GM21717 (cell line): ENCODE results near the gene ADAM19.

Source experiments
- ATAC-seq: cut with Tn5 transposase; IDR thresholded peaks from one replicate; pipeline ENCODE4 v1.9.1; 2021; ENCODE audit warnings: mild to moderate bottlenecking, moderate library complexity; ENCODE audit not compliant: unreplicated experiment

The ADAM19 gene

DNA sequence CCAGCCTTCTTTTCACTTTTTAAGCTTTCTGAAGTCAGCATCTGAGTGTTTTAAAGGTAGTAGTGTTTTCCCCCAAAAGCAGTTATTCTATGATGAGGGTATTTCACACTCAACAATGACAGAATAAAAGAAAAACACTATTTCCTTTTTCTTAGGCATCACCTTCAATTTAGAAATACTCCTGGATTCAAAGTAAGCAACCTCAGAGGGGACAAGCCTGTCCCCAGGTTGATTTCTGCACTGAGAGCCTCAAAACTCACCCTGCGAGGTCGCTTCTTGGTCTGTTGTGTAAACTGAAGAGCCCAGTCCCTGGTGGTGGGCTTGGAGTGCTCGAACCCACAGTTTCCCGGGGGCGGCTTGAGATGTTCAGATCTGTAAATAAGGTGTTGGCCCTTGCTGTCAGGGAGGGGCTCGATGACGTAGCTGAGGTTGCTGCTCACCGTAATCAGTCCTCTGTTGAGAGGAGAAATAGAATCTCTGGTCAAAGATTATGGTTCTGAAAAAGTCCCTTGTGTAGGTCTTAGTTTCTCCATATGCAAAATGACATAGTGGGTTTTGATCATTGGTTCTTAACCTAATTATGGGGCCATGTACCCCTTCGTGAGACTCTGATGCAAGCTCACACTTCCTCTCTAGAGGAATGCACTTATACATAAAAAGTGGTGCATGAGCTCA is 55.9 kb downstream of the ADAM19 start:
- peak; percentile 48 for ATAC-seq

DNA sequence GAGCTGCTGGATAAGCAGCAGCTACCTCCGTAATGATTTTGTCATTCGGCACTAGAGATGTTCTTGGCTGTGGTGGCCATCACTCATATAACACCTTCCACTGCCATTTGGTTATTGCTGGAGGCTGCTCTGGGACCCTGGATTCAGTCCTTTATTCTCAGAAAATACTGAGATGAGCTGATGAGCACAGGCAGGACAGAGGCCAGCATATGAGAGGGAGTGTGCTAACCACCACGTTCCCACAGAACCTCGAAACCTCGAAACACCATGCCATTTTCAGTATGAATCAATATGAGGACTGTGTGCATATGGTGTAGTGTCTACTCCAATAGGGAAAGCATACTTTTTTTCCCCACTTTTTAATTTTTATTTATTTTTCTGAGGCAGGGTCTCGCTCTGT is 56.6 kb downstream of the ADAM19 start:
- peak; percentile 84 for ATAC-seq

DNA sequence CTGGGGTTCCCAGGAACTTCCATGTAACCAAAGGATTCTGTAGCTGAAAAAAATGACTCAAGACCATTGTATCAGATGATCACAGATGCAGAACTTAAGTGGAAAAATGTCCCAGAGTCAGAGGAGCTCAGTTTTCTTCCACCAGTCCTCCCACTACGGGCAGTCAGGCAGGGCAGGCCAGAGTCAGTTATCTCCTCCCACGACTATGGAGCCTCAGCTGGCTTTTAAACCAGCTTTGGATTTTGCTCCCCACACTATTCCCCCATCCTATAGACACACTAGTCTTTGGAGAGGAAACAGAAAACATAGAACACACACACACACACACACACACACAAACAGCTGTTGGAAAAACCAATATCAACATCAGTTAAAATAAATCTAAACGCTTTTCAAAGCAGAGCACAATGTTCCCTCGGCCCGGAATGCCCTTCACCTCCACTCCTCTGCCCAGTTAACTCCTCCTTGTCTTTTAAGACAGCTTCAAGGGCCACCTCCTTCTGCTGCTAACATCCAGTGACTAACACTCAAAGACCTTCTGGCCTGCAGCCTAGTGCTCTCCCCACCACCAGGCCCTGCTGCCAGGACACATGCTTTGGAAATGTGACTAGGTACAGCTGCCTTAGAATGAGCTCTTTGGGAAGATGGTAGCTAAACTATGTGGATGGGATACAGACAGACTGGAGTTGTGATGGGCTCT is 58.8 kb downstream of the ADAM19 start:
- ATAC-seq, result no peak

DNA sequence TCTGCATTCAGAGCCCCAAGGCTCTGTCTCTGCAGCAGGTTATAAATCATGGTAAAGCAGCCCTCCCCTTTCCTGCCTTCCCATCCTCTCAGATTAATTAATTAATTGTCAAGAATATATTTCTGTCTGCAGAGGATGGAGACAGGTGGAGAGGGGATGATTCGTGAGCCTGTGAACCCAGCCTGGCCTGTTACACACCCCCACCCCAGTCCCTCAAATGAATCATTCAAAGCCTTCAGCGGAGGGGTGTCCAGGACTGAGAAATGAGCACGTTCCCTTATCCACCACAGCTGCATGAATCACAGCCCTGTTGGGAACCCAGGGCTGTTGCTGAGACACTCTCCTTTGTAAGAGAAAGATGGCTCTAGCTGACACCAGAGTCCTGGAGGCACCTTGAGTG is 59.6 kb downstream of the ADAM19 start:
- no peak for ATAC-seq

DNA sequence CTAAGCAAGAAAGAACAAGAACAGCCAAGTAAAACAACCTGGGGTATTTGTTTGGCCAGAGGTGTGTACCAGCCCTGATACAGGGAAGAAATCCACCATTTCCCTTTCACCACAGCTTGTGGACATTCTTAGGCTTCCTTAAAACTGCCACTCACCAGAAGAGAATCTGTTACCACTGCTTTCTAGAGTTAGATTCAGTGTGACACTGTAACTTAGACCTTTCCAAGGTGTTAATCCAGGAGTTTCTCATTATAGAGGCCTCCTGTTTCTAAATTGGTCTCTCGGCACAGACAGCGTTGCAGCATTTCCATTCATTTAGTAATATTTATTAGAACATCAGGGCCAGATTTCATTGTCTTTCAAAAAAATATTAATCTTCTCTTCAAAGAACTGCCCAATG is 60.6 kb downstream of the ADAM19 start:
- ATAC-seq, result no peak

DNA sequence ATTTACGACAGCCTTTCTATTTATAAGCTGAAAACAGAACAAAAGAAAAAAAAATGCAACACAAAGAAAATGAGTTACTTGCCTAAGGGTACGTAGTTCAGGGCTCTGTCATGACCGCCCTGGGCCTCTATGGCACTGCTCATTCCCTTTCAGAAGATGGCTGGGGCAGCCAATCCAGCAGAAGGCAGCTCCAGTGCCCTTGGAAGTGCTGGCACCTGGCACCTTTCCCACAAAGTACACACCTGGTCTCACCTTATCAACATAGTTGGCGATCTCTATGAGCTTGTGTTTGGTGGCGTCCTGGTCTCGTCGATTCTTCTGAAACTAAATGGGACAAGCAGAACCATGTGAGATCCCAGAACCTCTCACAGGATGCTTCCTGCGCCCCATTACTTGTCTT is 62.4 kb downstream of the ADAM19 start:
- no peak for ATAC-seq

DNA sequence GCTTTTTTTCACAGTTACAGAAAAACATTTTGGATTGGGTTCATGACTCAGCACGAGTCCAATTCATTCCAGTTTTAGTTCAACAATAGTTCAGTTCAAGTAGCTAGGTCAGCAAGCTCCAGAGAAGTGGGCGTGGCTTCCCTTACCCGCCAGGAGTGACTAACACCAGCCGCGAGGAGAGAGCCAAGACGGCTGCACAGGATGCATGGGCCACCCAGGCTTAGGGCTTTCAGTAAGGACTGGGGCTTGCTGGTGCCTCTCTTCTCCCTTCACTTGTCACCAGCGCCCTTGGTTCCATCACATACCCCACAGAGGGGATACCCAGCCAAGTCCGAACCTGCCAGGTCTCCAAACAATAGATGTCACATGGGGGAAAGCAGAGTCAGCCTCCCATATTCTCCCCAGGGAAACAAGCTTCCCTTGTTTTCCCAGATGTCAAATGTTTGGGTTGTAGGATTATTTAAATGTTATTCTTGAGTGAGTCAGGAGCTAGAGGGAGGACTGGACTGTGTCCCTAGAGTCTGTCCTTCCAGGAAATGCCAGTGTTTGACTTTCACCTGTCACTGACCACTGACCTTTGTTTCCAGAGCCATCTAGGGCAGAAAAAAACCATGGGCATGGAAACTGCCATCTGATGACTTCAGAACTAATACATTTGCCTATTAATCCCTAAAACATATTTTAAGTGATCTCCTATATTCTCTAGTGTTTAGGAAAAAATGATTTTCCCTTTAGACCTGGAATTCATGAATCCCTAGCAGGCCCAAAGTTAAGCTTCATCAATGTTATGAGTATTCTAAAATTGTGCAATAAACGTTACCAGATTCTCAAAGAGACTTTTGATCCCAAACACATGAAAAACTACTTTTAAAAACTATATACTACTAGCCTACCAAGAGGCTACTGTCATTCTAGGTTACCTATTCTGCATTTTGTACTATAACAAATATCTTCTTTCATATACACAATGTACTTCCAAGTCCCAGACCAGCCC is 63.6 kb downstream of the ADAM19 start:
- ATAC-seq, result no peak

DNA sequence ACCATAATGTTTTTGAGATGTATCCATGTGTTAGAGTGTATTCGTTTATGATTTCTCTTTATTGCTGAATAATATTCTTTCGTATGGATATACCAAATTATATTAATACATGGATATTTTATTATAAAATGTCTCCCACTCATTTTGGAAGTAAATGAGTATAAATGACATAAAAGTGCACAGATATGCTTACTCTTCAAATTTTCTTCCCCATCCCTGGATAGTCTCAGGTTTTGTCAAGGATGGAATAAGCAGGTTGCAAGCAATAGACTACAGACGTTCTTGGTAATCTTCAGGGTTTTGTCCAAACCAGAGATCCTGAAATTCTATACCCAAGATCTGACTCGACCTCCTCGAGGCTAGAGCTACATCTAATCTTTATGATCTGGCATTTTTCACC is 64.9 kb downstream of the ADAM19 start:
- ATAC-seq, result no peak

DNA sequence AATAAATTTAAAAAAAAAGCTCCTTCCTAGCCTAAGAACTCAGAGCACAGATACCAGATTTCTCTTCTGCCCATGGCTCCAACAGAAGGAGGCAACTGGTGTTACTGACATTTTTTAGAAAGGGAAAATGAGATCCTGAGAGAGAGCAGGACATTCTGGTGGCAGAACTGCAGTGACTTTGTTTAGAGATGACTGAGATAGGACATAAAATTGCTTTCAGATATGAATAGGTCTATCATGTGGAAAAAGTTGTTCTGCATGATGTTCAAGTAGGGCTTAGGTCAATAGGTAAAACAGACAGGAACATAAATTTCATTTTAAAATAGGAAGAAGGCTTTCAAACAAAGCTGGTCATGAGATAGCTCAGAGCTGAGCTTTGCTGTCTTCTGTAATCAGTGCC is 66.0 kb downstream of the ADAM19 start:
- no peak for ATAC-seq

DNA sequence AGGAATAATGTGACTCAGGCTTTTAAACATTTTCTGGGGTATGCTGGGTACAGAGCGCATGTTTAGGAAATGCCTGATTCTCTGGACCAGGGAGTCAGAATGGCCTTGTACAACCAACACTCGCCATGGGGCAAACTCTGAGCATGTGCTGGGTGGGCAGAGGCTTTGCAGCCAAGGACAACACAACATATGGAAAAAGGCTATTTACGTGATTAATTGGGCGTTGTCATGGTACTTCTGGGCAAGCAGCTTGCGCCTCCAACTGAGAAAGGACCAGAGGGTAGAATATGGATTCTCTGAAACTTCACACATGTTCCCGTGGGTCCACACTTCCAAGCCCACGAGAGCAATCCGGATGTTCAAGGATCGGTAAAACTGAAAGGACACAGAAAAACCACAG is 66.5 kb downstream of the ADAM19 start:
- ATAC-seq, result no peak

DNA sequence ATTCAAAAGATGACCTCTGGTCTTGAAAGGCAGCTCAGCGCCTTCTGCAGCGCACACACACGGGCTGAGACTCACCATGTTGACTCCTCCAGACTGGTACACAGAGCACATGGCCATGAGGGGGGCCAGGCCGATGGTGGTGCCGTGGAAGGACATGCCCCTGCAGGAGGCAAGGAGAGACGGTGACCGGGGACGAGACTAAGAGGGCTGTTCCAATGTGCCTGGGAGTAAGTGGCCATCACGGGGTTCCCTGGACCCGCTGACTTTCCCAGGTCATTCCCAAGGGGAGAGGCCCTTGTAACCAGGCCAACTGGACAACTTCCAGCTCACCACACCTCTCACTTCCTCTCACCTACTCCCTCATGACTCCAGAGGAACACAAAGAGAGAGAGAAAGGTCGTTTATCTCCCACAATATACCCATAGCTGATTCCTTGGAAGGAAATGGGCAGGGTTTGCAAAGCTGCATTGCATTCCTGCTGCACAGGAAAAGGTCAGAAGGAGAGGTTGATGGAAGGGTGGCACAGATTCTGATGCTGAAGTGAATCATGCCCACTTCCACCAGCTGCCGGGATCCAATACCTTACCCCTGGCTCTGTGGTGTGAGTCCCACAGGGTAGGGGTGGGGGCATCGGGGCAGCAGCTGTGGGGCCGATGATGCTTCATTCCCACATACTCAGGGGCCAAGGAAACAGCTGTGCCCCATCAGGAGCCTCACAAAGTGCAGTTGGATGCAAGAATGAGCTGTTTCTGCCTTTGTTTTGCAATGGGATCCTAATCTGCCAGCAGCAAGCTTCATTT is 68.4 kb downstream of the ADAM19 start:
- no peak for ATAC-seq

DNA sequence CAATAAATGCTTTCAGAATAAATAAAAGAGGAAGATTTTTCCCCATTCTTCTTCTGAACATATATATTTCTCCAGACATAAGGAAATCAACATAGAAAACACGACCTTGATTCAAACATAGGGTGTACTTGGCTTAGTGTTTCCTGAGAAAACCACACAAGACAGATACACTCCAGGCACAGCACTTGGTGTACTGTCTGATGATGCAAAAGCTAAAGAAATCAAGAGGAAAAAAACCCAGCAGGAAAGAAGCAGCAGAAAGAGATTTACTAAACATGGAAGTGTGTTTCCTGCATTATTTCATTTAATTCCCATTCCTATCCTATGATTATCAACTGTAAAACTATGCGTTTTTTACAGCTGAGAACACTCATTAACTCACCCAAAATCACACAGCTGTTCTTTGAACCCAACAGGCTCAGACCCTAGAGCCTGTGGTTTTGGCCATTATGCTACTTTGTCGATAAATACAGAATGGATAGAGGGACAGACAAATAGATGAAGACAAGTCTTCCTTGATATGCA is 69.4 kb downstream of the ADAM19 start:
- no peak for ATAC-seq

DNA sequence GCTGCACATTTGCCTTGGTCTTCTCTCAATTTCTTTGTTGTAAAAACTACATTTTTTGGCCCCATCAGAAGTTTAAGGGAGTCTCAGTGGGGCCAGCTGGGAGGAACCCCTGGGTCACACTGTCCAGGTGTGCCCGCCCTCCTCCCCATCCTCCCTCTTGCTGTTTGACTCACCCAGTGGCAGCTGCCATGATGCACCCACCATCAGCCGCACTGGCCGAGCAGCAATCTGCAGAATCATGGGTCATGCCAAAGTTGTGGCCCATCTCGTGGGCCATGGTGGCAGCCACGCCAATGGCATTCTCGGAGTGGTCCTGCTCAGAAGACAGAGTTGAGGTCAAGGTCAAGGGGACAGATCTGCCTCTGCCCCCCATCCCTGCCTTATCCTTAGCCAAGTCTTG is 70.1 kb downstream of the ADAM19 start:
- ATAC-seq, result no peak

DNA sequence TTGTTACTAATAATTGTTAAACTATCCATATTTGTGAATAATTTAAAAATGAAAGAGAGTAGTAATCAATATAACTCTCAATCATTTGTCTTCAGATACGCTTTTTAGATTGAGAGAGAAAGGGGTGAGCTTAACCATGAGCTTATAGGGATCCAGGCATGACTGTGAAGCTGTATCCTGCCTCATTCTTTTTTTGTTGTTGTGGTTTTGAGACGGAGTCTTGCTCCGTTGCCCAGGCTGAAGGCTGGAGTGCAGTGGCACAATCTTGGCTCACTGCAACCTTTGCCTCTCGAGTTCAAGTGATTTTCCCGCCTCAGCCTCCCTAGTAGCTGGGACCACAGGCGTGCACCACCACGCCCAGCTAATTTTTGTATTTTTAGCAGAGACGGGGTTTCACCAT is 71.5 kb downstream of the ADAM19 start:
- ATAC-seq, result no peak

DNA sequence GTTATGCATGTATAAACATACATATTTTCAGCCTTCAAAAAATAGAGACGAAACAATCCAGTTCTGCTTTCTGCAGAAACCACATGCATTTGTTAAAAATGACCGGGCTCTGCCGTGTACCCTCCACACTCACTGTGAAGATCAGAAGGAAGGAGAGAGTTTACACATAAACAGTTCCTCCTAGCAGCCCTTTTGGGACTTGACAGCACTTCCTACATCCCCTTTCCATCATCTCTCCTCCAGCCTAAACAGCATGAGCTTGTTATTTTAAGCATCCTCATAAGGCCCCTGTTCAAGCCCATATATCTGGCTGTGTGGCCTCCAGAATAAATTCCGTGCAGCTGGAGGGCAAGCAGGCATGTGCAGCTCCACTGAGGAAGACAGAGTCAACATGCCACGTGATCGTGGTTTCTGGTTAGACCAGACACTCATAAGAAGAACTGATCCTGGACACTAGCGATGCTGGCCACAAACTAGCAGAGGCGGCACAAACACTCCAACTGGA is 73.4 kb downstream of the ADAM19 start:
- peak; percentile 85 for ATAC-seq

DNA sequence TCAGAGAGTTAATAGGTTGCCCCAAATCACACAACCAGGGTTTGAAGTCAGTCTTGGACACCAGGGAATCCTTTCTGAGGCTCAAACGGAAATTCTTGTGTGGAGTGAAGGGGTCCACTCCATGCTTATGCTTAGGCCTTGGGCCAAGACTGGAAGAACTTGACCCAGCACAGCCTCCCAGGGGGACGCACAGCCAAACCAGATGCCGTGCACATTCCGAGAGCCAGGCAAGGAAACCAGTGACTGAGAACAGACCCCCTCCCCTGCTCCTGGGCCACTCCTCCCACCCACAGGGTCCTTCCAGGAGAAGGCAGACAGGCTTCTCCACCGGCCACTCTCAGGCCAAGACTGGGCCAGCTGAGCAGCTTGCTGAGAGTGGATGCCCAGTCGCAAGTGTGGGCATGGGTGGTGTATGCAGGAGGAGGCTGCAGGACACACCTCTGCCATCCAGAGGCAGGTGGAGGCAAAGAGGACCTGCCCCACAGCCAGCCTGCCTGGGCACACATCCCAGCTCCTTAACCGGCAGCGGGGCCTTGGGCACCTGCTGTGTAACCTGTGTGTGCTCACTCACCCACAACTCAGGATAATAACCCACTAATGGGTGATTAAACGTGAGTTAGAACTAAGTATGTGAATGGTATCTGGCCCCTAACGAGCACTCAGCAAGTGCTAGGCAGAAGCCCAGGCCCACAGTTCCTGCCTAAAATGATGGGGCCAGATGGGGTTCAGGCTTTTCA is 77.5 kb downstream of the ADAM19 start:
- no peak for ATAC-seq

DNA sequence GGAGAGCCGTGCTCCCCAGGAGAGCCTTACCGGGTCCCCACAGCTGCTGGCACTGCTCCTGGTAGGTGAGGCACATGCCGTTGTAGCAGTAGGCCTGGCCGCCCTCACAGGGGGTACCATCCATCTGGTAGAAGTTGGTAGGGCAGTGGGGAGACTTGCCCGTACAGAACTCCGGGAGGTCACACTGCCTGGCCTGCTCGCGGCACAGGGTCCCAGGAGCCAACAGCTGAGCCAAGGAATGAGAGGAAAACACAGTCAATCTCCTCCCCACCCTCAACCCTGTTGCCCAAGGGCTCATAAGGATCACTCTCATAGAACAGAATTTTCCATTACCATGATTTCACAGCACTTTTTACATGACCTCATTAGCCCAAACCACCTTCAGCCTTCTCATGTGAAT is 78.7 kb downstream of the ADAM19 start:
- ATAC-seq, result no peak

DNA sequence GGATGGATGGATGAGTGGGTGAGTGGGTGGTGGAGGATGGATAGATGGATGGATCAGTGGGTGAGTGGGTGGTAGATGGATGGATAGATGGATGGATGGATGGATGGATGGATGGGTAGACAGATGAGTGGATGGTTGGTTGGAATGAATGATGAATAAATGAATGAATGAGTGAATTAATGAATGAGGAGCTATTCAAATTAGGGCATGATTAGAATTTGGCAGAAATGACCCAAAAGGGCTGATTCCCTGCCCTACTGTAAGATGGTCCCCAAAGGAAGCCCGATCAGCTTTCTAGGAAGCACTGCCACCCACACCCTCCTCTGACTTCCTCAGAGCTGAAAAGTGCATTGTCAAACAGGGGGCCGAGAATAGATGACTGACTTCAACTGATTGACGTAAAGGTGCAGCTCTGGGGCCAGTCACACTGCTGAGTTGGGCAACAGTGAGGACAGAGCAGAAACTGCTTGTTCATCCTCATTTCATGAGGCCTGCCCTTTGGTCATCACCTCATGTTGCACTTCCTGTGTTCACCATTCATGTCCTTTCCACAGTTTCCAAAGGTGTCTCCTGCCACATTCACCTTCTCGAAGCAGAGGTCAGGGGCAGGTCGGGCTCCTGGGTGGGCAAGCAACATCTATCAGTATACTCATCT is 81.3 kb downstream of the ADAM19 start:
- no peak for ATAC-seq

DNA sequence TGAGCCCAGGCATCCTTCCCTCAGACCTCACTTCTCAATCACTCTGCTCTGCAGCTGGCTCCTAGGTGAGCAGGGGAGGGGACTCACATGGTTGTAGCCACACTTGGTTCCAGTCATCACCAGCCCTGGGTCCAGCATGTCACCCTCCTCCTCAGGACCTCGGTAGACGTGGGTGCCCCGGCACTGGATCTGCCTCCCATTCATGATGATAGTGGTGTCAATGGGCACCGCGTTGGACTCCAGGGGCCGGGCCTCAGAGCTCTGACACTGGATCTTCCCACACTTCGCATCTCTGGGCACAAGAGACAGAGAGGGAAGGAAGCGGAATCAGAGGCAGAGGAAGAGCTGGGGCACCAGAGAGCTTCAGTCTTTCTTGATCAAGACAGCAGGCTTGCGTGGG is 82.7 kb downstream of the ADAM19 start:
- no peak for ATAC-seq
